ENCODE results near the gene MRFAP1. TPM values are rescaled to one million over a fixed set of nuclear protein-coding genes. Genes with fewer than 3 reads are reported as not detected.

The MRFAP1 gene
- total and polyA plus RNA-seq, 2 of the 4 experiments (the other 2 are of a cell fraction): 65.4 to 268 TPM

Other genes starting within 250 kb of the MRFAP1 start
- not detected in 2 replicates for gene PPP2R2C, start 168.1 kb upstream of the MRFAP1 start, total RNA-seq (2012; rRNA removed)
- 0.03 TPM in 1 of 2 replicates, not detected in the other for gene PPP2R2C, start 168.1 kb upstream of the MRFAP1 start, polyA plus RNA-seq (2012; rRNA removed)
- 11.9 and 13.4 TPM in 2 replicates for gene MAN2B2, start 65.5 kb upstream of the MRFAP1 start, total RNA-seq (2012; rRNA removed)
- gene MAN2B2, start 65.5 kb upstream of the MRFAP1 start, polyA plus RNA-seq (2012; rRNA removed): 33.8 and 34.1 TPM in 2 replicates
- not detected in 2 replicates for gene S100P, start 53.2 kb downstream of the MRFAP1 start, total RNA-seq (2012; rRNA removed)
- gene S100P, start 53.2 kb downstream of the MRFAP1 start, polyA plus RNA-seq (2012; rRNA removed): not detected in 2 replicates
- 31.7 and 64.2 TPM in 2 replicates for gene MRFAP1L1, start 69.2 kb downstream of the MRFAP1 start, total RNA-seq (2012; rRNA removed)
- 41.7 and 47.0 TPM in 2 replicates for gene MRFAP1L1, start 69.2 kb downstream of the MRFAP1 start, polyA plus RNA-seq (2012; rRNA removed)
- 8.8 and 13.3 TPM in 2 replicates for gene BLOC1S4, start 75.5 kb downstream of the MRFAP1 start, total RNA-seq (2012; rRNA removed)
- gene BLOC1S4, start 75.5 kb downstream of the MRFAP1 start, polyA plus RNA-seq (2012; rRNA removed): 22.1 and 24.2 TPM in 2 replicates
- 19.5 and 23.1 TPM in 2 replicates for gene KIAA0232, start 142.0 kb downstream of the MRFAP1 start, total RNA-seq (2012; rRNA removed)
- gene KIAA0232, start 142.0 kb downstream of the MRFAP1 start, polyA plus RNA-seq (2012; rRNA removed): 5.8 and 6.8 TPM in 2 replicates